Measurements from ENCODE around the gene ARL5B.

ARL5B gene

GRCh38 chr10:18713077-18713476, 53.8 kb downstream of the ARL5B start:
- peak in 3 of 4 experiments; percentile 16 to 52 (median 41) for DNase-seq

- DNase-seq = no peak
Measured at GRCh38 chr10:18718991-18719390, 59.8 kb downstream of the ARL5B start.

DNA sequence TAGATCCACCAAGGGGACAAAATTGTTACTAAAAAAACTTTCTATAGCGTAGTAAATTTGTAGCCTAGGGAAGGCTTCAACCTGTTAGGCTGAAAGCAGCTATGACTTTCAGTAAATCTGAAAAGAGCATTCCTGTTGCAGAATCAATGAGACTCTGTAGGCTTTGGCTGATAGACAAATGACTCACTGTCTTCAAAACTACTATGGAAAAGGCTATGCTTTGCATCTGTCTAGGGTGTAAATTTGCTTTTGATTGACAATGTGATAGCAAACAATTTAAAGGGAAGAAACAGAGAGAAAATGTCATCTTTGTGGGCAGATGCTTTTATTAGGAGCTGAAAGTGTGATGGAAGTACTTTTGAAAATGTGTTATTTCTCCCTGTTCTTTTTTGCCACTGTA, 60.6 kb downstream of the ARL5B start:
- no peak for DNase-seq

- DNase-seq = no peak
Measured at GRCh38 chr10:18721067-18721466, 61.8 kb downstream of the ARL5B start.

GRCh38 chr10:18723801-18724200, 64.6 kb downstream of the ARL5B start:
- no peak for DNase-seq

Measured in suppressor macrophage (primary cell).